Coronary artery (tissue), 2 donors: ENCODE results near the gene FOXM1.
A peak's percentile ranks its signal among the peaks of the same experiment; 100 is the strongest.
"Not testable (repeated sequence)": the region's sequence is repeated elsewhere in the genome, so short reads cannot be mapped to it uniquely, and the experiment has no call there.

ENCODE experiments used
- DNase-seq: peaks from one replicate; pipeline ENCODE4 v3.0.0-alpha.2; 2017; ENCODE audit warnings: low spot score
- H3K27ac ChIP-seq, 2 donors: fragments of 200-600 bp; sonication (generic); one replicate each; pipeline ENCODE4 v1.5.1; 2016 to 2019
- H3K4me3 ChIP-seq: fragments of 200-600 bp; sonication (generic); 2 replicates; pipeline ENCODE4 v1.5.1; 2016; ENCODE audit warnings: mild to moderate bottlenecking, moderate library complexity
- CTCF ChIP-seq: fragments of 200-600 bp; sonication (generic); IDR thresholded peaks from one replicate; pipeline ENCODE4 v1.5.1; 2019; ENCODE audit warnings: antibody characterized with exemption

FOXM1 gene

DNA sequence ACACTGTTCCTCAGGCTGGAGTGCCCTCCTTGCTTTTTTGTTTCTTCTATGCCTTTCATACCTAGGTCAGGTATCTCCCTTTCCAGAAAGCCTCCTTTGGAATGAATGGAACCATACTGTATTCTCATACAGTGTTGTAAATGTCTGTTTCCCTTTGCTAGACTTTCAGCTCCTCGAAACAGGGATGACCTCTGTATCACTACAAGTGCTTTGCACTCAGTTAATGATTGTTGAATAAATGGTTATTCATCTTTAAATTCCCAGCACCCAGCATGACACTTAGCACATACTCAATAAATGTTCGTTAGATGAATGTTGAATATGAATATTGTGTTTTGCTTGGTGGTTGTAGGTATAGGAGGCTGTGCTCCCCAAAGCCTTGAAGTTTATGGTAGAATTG lies 7.8 kb upstream of the FOXM1 start:
- H3K4me3 ChIP-seq: no peak overlapping the region
- TF ChIP-seq CTCF: no peak
- no peak overlapping the region for H3K27ac ChIP-seq
- DNase-seq: no peak

- no peak for TF ChIP-seq CTCF
- H3K4me3 ChIP-seq: no peak overlapping the region
These were observed 2.9 kb upstream of the FOXM1 start for GRCh38 chr12:2879853-2880252.

GRCh38 chr12:2877953-2878732 lies 1.2 kb upstream of the FOXM1 start:
- DNase-seq: no peak
- no peak for TF ChIP-seq CTCF
- H3K27ac ChIP-seq: peak overlapping the region; percentile 18 to 92

More at GRCh38 chr12:2879853-2880252, 2.9 kb upstream of the FOXM1 start:
- DNase-seq: no peak
- H3K27ac ChIP-seq: no peak overlapping the region

GRCh38 chr12:2876431-2877046 lies 435 bp downstream of the FOXM1 start:
- no peak for DNase-seq
- no peak for TF ChIP-seq CTCF
- Histone ChIP-seq H3K4me3 (peak overlapping the region; percentile 84), H3K27ac (peak overlapping the region in 1 of 2 donors; percentile 92)

More at GRCh38 chr12:2877953-2878732, 1.2 kb upstream of the FOXM1 start:
- H3K4me3 ChIP-seq: peak overlapping the region; percentile 84

DNA sequence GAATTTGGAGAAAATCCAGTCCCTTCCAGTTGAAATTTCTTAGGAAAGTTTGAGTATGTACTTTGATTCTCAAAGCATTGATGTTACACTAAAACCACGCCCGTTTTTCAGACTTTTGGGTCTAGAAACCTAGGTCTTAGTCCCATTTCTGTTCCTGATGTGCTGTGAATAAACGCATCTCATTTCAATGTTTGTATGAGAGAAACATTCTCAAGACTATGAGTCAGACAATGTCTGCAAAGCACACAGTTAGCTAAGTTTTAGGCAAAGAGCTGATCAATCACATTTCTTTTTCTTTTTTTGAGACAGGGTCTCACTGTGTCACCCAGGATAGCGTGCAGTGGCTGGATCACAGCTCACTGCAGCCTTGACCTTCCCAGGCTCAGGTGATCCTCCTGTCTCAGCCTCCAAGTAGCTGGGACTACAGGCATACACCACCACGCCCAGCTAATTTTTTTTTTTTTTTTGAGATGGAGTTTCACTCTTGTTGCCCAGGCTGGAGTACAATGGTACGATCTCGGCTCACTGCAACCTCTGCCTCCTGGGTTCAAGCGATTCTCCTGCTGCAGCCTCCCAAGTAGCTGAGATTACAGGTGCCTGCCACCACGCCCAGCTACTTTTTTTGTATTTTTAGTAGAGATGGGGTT lies 7.9 kb downstream of the FOXM1 start:
- not testable (repeated sequence) for H3K4me3 ChIP-seq, H3K27ac ChIP-seq, DNase-seq

GRCh38 chr12:2864198-2864597 lies 12.8 kb downstream of the FOXM1 start:
- Histone ChIP-seq H3K27ac (no peak overlapping the region), H3K4me3 (no peak overlapping the region)
- no peak for TF ChIP-seq CTCF
- DNase-seq: no peak

DNA sequence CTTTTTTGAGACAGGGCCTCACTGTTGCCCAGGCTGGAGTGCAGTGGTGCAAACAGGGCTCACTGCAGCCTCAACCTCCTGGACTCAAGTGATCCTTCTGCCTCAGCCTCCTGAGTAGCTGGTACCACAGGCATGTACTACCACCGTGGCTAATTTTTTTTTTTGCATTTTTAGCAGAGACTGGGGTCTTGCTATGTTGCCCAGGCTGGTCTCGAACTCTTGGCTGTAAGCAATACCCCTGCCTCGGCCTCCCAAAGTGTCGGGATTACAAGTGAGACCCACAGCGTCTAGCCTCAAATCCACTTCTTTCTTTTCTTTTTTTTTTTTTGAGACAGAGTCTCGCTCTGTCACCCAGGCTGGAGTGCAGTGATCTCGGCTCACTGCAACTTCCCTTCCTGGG lies 13.6 kb downstream of the FOXM1 start:
- H3K27ac ChIP-seq, DNase-seq, H3K4me3 ChIP-seq: not testable (repeated sequence)

DNA sequence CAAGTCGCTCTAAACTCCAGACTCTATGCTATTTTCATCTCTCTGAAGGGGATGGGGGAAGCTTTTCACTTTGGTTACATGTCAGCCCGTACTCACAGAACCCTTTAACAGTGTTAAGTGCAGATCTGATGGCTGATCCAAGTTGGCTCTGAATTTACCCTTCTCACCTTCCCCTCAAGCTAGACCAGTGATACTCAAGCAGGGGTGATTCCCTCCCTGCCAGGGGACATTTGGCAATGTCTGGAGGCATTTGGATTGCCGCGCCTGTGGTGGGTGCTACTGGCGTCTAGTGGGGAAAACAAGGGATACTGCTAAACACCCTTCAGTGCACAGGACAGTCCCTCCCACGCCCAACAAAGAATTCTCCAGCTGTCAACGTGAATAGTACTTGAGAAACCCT lies 14.1 kb downstream of the FOXM1 start:
- Histone ChIP-seq H3K27ac (no peak overlapping the region), H3K4me3 (no peak overlapping the region)
- no peak for DNase-seq
- no peak for TF ChIP-seq CTCF
